Stimulated activated CD4-positive, alpha-beta T cell treated with anti-CD3 and anti-CD28 coated beads, Interleukin-2, amount 100 ng/mL, for 48 hours (primary cell): ENCODE results near the gene CCL14.
"Not testable (repeated sequence)": the region's sequence is repeated elsewhere in the genome, so short reads cannot be mapped to it uniquely, and the experiment has no call there.

Experiments used
- DNase-seq, 2 donors: peaks; one replicate each; pipeline ENCODE4 v3.0.0-alpha.2; 2020

Gene CCL14

GRCh38 chr17:35986643-35987042 lies at the start of gene CCL14:
TSS of gene CCL14 (minus strand) at chr17:35986729. CDS start at chr17:35986649, 80 bp downstream.
- no peak for DNase-seq

- DNase-seq = no peak
These were observed 49.7 kb upstream of the CCL14 start for GRCh38 chr17:36036235-36036634.

- no peak for DNase-seq
These were observed 47.6 kb upstream of the CCL14 start for GRCh38 chr17:36034127-36034526.

GRCh38 chr17:36030956-36031355 lies 44.4 kb upstream of the CCL14 start:
- no peak for DNase-seq

GRCh38 chr17:36027761-36028160 lies 41.2 kb upstream of the CCL14 start:
- DNase-seq = no peak

GRCh38 chr17:36024106-36024869 lies 37.8 kb upstream of the CCL14 start:
- DNase-seq = no peak

- DNase-seq = no peak
These were observed 32.9 kb upstream of the CCL14 start for GRCh38 chr17:36019423-36019822.

- no peak for DNase-seq
These were observed 31.3 kb upstream of the CCL14 start, which contains the start of gene CCL23 for GRCh38 chr17:36017799-36018198. TSS of gene CCL23 (minus strand) at chr17:36017972. CDS start at chr17:36017897, 75 bp downstream.

GRCh38 chr17:36016555-36016954 lies 30.0 kb upstream of the CCL14 start:
- no peak for DNase-seq

GRCh38 chr17:36015895-36016294 lies 29.4 kb upstream of the CCL14 start:
- DNase-seq = not testable (repeated sequence)

GRCh38 chr17:36014946-36015345 lies 28.4 kb upstream of the CCL14 start:
- no peak for DNase-seq

GRCh38 chr17:36011201-36011600 lies 24.7 kb upstream of the CCL14 start:
- no peak for DNase-seq

- DNase-seq = peak in 1 of 2 donors; percentile 4
These were observed 22.6 kb upstream of the CCL14 start for GRCh38 chr17:36008998-36009665.

- no peak for DNase-seq
These were observed 18.1 kb upstream of the CCL14 start for GRCh38 chr17:36004594-36005108.

- DNase-seq = no peak
These were observed 16.1 kb upstream of the CCL14 start for GRCh38 chr17:36002631-36003030.

GRCh38 chr17:36001862-36002603 lies 15.5 kb upstream of the CCL14 start:
- DNase-seq = no peak

GRCh38 chr17:36001110-36001771 lies 14.7 kb upstream of the CCL14 start, which contains the start of gene CCL15:
TSS of gene CCL15 (minus strand) at chr17:36001553. CDS start at chr17:36001492, 61 bp downstream.
- DNase-seq = no peak

- DNase-seq = no peak
These were observed 14.2 kb upstream of the CCL14 start for GRCh38 chr17:36000732-36001109.

- DNase-seq = no peak
These were observed 12.2 kb upstream of the CCL14 start for GRCh38 chr17:35998756-35999155.

GRCh38 chr17:35998018-35998545 lies 11.6 kb upstream of the CCL14 start:
- no peak for DNase-seq

- DNase-seq = not testable (repeated sequence)
These were observed 8.8 kb upstream of the CCL14 start for GRCh38 chr17:35995346-35995745.

GRCh38 chr17:35991075-35991474 lies 4.5 kb upstream of the CCL14 start:
- DNase-seq = no peak
